Lung microvascular endothelial cell (primary cell): Measurements from ENCODE around the gene PTPRC. TPM values are rescaled to one million over a fixed set of nuclear protein-coding genes. Genes with fewer than 3 reads are reported as not detected.

Experiments used
- DNase-seq, 2 donors: peaks; one replicate each; pipeline versions ENCODE4 v3.0.0 to v3.0.0-alpha.2; 2010; ENCODE audit warnings: low read depth in 2 of 2
- total RNA-seq: library from RNA; depleted of rRNA; stranded (reverse); fragments of >200 nt; gene quantifications from 2 replicates; pipeline ENCODE4 v1.2.1, GENCODE V29; 2014

Gene PTPRC
- total RNA-seq, 1 donor from 2014 or later: not detected

- DNase-seq: no peak
Observed at GRCh38 chr1:198620951-198621824, 17.7 kb upstream of the PTPRC start.

GRCh38 chr1:198622001-198622400 lies 16.8 kb upstream of the PTPRC start:
- no peak for DNase-seq

- no peak for DNase-seq
Observed at GRCh38 chr1:198623752-198624647, 14.8 kb upstream of the PTPRC start.

- no peak for DNase-seq
Observed at GRCh38 chr1:198624648-198624980, 14.2 kb upstream of the PTPRC start.

- no peak for DNase-seq
Observed at GRCh38 chr1:198627436-198628066, 11.3 kb upstream of the PTPRC start.

GRCh38 chr1:198628067-198628455 lies 10.8 kb upstream of the PTPRC start:
- no peak for DNase-seq

- DNase-seq: no peak
Observed at GRCh38 chr1:198629610-198630009, 9.2 kb upstream of the PTPRC start.

- no peak for DNase-seq
Observed at GRCh38 chr1:198630863-198631262, 8.0 kb upstream of the PTPRC start.

- DNase-seq: no peak
Observed at GRCh38 chr1:198631292-198631691, 7.5 kb upstream of the PTPRC start.

GRCh38 chr1:198632007-198632406 lies 6.8 kb upstream of the PTPRC start:
- DNase-seq: no peak

- no peak for DNase-seq
Observed at GRCh38 chr1:198633675-198634121, 5.1 kb upstream of the PTPRC start.

GRCh38 chr1:198635964-198636363 lies 2.9 kb upstream of the PTPRC start:
- DNase-seq: no peak

GRCh38 chr1:198636391-198636790 lies 2.4 kb upstream of the PTPRC start:
- DNase-seq: no peak

- DNase-seq: no peak
Observed at GRCh38 chr1:198637157-198637556, 1.7 kb upstream of the PTPRC start.

GRCh38 chr1:198637916-198638437 lies 863 bp upstream of the PTPRC start:
- DNase-seq: no peak

GRCh38 chr1:198638441-198638840 lies 399 bp upstream of the PTPRC start:
- DNase-seq: no peak

- no peak for DNase-seq
Observed at GRCh38 chr1:198639671-198640143, 867 bp downstream of the PTPRC start.

GRCh38 chr1:198640174-198640573 lies 1.3 kb downstream of the PTPRC start:
- no peak for DNase-seq

GRCh38 chr1:198641501-198641900 lies 2.7 kb downstream of the PTPRC start:
- DNase-seq: peak in 1 of 2 donors; percentile 12

- no peak for DNase-seq
Observed at GRCh38 chr1:198641966-198642668, 3.3 kb downstream of the PTPRC start.

- DNase-seq: no peak
Observed at GRCh38 chr1:198642983-198643382, 4.1 kb downstream of the PTPRC start.
